T1000 (cell line): Measurements from ENCODE around the gene MAP3K20.
"Not testable (repeated sequence)": the region's sequence is repeated elsewhere in the genome, so short reads cannot be mapped to it uniquely, and the experiment has no call there.

ENCODE experiments used
- DNase-seq: peaks from one replicate; lab custom pipeline; 2025; ENCODE audit warnings: mixed read lengths; lab: John Stamatoyannopoulos, UW

The MAP3K20 gene

GRCh38 chr2:173087214-173087581, 11.6 kb downstream of the MAP3K20 start:
- no peak for DNase-seq

GRCh38 chr2:173087793-173088496, 12.3 kb downstream of the MAP3K20 start:
- no peak for DNase-seq

GRCh38 chr2:173090276-173090877, 14.7 kb downstream of the MAP3K20 start:
- DNase-seq: no peak

DNA sequence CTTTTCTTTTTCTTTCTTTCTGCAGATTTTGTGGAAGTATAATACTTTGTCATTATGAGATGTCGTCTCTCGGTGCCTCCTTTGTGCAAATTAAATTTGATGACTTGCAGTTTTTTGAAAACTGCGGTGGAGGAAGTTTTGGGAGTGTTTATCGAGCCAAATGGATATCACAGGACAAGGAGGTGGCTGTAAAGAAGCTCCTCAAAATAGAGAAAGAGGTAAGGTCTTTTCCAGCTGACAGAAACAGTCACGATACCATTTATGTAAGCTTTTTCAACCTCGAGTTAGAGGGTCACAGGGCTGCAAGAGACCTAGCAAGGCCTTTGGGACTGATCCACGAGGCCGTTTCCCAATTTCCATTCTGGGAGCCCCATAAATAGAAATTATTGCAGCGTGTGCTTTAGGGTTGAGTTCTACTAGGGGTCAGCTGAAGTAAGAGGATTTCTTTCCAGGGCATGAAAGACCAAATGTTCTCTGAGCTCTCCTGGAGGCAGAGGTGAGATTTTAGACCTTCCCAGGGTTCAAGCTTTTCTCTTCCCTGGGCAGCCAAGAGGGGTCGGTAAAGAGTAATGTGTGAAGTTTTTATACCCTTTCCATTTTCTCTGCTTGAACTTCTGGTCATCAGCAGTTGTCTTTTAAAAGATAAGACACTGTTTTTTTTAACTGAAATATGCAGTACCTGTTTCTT, 15.5 kb downstream of the MAP3K20 start:
- DNase-seq: no peak

DNA sequence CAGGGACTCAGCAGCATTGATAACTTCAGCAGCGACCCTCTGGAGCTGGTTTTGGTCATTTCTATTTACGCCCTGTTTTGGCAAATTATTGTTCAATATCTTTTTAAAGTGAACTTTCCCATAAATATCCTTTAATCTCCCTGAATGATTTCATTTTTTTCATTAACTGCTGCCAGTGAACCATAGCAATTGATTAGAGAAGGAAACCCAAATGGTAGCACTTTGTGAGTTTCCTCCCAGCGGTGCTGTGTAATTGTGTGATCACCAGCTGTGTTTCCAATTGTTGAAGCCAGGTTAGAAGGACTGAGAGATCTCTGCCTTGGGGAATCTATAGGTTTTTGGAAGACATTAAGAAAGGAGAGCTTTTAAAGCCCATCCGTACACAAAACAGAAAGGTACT, 16.3 kb downstream of the MAP3K20 start:
- DNase-seq: no peak

DNA sequence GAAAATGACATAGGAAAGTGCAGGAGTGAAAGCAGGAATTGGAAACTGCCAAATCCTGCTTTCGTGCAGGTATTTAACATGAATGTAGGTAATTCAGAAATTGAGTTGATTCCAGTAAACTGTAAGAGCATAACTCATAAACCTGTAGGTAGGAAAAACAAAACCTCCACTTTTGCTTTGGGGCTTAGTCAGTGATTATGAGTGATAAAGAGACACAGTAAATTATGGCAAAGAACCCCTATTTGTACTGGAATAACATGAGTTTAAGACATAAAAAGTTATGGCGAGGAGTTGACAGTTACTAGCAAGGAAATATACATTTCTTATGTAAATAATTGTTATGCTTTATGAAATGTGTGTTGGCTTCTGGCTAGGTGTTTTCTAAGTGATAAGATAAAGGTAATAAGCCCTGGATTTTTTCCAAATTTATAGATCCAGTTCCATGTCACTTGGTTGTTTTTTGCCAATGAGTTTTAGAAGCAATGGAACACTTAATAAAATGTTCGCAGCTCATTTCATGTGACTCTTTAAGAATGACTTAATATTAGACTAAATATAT, 17.3 kb downstream of the MAP3K20 start:
- DNase-seq: no peak

- DNase-seq: not testable (repeated sequence)
These were observed 18.0 kb downstream of the MAP3K20 start for GRCh38 chr2:173093617-173094016.

DNA sequence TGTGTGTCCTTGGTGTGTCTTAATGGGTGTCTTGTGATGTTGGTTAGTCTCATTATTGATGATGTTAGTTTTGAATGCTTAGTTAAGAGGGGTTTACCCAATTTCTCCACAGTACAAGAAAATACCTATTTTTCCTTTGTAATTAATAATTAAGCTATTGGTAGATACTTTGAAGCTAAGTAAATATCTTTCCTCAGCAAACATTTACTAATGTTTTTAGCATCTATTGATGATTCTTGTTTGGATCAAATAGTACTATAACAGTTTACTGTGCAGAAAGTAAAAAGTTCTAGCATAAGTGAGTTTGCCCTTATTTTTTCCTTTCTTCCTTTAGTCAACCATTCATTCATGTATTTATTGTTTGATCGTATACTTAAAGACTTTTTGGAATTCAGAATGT, 19.1 kb downstream of the MAP3K20 start:
- no peak for DNase-seq

DNA sequence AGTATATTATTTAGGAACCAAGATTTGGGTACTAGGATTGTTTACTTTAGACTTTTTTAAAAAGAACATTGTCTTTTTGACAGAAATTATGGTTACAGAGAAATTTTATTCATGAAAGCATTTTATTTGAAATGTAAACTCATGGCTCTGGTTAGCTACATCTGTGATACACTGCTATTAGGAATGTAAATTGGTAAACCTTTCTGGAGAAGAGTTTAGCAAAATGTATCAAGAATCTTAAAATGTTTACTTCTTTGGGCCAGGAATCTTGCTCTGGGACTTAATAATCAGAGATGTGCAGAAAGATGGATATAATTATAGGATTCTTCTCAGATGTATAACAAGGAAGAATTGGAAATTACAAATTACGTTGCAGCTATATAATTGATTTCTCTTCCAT, 19.7 kb downstream of the MAP3K20 start:
- DNase-seq: no peak

- no peak for DNase-seq
These were observed 23.6 kb downstream of the MAP3K20 start for GRCh38 chr2:173099271-173099670.

DNA sequence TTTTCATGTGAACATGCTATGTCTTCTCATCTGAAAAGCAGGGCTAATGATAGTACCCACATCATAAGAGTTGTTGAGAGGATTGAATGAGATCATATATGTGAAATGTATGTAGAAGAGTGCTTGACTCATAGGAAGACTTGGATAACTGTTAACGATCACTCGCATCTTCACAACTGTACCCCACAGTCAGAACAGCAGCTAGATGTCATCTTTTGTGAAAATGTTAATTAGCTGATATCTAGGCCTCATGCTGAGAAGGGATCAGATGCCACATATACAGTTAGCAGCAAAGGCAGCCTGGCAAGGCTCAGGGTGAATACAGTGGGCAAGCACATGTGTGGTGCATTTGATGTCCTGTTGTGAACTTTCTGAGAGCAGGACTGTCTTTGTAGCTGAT, 24.2 kb downstream of the MAP3K20 start:
- no peak for DNase-seq

DNA sequence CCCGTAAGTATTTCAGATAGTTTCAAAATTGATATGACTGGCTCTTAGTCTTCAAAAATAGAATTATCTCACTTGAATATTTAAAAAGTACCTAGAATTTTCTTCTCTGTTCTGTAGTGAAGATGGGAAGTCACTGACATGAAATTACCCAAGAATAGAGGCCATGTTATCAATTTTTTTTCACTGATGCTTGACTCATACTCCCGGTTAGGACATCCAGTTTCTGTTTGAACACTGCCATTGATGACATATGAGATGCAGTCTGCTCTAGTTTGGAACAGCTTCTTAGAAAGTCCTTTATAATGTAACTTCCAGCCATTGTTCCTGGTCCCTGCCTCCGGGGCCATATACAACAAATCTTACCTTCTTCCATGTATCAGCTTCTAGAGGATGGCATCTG, 26.0 kb downstream of the MAP3K20 start:
- DNase-seq: no peak

GRCh38 chr2:173104156-173104555, 28.5 kb downstream of the MAP3K20 start:
- DNase-seq: no peak

DNA sequence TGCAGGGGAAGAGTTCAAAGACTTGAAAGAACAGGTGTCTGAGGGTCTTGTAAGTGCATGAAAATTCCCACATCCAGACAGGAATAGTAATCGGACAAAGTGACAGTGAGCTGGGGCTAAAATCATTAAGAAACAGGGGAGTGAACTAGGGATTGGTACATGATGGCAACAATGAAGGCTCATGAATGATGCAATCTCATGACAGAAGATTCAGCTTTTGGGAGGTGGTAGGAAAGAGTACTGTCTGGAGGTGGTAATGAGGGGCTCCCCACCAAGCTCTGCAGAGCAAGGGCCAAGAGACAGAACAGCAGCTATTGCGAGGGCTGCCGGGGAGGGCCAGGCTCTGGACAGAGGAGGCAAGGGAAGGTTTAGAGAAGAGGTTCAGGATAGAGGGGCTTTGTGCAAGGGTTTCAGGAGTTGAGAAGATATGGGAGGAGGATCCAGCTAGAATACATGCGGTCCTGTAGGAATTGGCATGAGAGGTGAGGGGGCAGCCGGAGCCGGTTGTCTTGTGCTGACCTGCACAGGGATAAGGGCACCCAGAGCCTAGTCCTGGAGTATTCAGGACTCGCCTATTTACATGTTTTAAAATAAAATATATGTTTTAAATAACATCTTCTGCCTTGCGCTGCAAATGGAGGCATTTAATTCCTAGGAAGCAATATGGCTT, 31.4 kb downstream of the MAP3K20 start:
- no peak for DNase-seq

DNA sequence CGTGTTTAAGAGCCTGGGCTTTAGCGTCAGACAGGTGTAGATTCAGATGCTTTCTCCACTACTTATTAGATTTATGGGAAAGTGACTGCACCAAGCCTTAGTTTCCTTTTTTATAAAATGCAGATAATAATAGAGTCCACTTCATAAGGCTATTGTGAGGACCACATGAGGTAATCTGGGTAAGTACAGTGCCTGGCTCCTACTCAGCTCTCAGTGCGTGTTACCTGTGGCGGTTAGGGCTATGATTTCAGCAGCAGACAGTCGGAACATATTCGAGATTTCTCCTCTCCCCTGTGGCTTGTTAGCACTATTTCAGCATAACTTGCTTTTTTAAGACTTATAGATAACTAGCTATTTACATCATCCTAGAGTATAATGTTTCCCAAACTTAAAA, 32.0 kb downstream of the MAP3K20 start:
- no peak for DNase-seq

DNA sequence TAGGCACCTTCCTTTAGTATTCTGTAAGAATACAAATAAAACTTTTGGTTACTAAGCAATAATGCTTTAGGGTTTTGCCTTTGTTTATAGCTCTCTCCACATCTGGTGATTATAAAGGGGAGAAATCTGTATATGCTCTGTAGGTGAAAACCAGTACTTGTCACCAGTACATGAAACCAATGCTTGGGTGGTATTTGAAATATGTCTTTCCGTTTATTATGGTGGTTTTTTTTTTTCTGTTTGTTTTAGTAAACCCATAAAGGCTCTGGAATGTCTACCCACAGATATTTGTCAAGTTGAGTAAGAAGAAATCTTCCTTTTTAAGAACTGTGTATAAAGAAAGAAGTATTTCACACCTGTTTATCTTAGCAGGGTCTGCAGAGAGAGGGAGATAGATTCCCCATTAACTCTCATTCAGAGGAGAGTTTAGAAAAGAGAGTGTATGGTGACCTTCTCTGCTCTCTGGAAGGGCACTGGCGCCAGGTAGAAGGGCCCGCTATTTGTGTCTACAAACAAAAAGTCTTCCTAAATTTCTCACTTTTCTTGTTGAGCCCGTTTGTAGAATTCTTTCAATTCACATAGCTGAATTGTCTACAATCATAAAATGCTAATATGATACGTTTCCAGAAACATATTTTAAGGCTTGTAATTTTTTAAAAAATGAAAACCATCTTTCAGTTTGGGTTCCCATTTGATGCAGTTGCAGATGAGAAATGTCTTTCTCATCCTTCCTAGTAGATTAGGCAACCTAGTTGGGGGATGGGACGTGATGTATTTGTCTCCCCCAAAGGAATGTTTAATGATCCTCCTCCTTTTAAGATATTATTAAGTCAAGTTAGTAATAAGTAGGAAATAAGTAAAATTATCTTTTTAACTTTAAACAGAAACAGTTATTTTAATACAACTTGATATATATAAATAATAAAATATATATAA, 33.9 kb downstream of the MAP3K20 start:
- DNase-seq: no peak

DNA sequence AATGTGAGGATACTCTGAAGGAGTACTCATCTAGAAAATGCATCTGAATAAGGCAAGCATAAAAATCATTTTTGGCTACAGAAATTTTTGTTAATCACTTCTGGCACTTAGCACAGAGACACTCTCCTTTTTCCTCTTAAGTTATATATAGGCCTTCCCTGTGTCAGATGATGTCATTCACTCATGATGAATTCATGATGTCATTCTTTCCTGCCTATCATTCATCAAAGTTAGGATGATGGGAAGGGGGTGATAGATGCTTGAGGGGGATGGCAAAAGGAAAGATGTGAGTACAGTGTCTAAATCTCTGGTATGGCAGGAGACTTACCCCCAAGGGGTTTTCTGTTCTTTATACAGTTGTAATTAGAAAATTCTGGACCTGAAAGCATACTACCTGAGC, 42.0 kb downstream of the MAP3K20 start:
- no peak for DNase-seq

GRCh38 chr2:173118395-173118794, 42.7 kb downstream of the MAP3K20 start:
- DNase-seq: no peak

- no peak for DNase-seq
These were observed 43.6 kb downstream of the MAP3K20 start for GRCh38 chr2:173119069-173119807.

- no peak for DNase-seq
These were observed 44.3 kb downstream of the MAP3K20 start for GRCh38 chr2:173119944-173120343.

DNA sequence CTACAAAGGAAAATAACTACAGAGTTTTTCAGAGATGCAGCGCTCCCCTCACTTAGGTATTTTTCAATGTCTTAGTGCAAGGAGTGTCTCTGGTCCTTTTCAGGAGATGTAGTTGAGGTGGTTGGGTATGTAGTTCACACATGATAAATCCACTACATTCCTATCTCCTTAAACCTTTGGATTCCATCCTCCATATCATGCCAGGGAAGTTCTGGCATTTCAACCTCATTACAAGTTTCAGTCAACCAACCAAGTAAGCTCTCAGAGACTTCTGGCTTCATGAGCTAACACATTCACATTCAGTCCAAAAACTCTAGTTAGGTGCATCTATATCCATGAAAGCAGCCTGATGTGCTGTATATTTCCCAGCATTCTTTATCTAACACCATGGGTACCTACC, 47.3 kb downstream of the MAP3K20 start:
- DNase-seq: no peak
